Kidney (tissue), 14 donors: ENCODE measurements around the gene CCDC78. TPM values are rescaled to one million over a fixed set of nuclear protein-coding genes. Genes with fewer than 3 reads are reported as not detected.

Source experiments
- DNase-seq, 5 donors: peaks; one replicate each; pipeline ENCODE4 v3.0.0-alpha.2; 2013 to 2020
- FAIRE-seq: peaks from 2 replicates; lab custom pipeline; 2012; peaks lifted over from hg19 to GRCh38; lab: Jason Lieb, UNC
- H3K27ac ChIP-seq, 2 donors: one replicate each; pipeline ENCODE4 v1.7.0; 2013; ENCODE audit warnings: low read depth in 2 of 2, low read length in 2 of 2, inconsistent platforms in 1 of 2
- H3K27me3 ChIP-seq: one replicate; pipeline ENCODE4 v1.7.1; 2013; ENCODE audit warnings: low read length, inconsistent platforms; ENCODE audit not compliant: control insufficient read depth, insufficient read depth
- H3K36me3 ChIP-seq, 3 donors: one replicate each; pipeline versions ENCODE4 v1.7.0 to v1.7.1; 2013; ENCODE audit warnings: low read length in 3 of 3, control low read depth in 1 of 3, inconsistent platforms in 1 of 3; ENCODE audit not compliant: insufficient read depth in 3 of 3, control insufficient read depth in 2 of 3
- H3K4me1 ChIP-seq, 3 donors: one replicate each; pipeline versions ENCODE4 v1.7.0 to v1.7.1; 2013; ENCODE audit warnings: low read length in 3 of 3, inconsistent platforms in 1 of 3, low read depth in 1 of 3; ENCODE audit not compliant: control insufficient read depth in 2 of 3, insufficient read depth in 2 of 3
- H3K4me3 ChIP-seq, 3 donors: one replicate each; pipeline versions ENCODE4 v1.7.0 to v1.8.1; 2013; ENCODE audit warnings: low read length in 3 of 3, control low read depth in 1 of 3, inconsistent platforms in 1 of 3
- H3K9ac ChIP-seq, 3 donors: one replicate each; pipeline versions ENCODE4 v1.7.0 to v1.7.1; 2013; ENCODE audit warnings: low read length in 3 of 3, control low read depth in 1 of 3, inconsistent platforms in 1 of 3
- H3K9me3 ChIP-seq, 3 donors: one replicate each; pipeline versions ENCODE4 v1.7.0 to v1.7.1; 2013; ENCODE audit warnings: low read length in 3 of 3, control low read depth in 1 of 3, inconsistent platforms in 1 of 3; ENCODE audit not compliant: control insufficient read depth in 2 of 3, insufficient read depth in 1 of 3
- CTCF ChIP-seq: IDR thresholded peaks from 3 replicates; pipeline ENCODE4 v1.5.1; 2012; ENCODE audit warnings: mild to moderate bottlenecking, moderate library complexity, borderline replicate concordance; ENCODE audit not compliant: insufficient read depth; ENCODE audit errors: extremely low read depth
- intact Hi-C: fragments of 100-400 bp; cut with DNase I; formaldehyde crosslinking; loops from one replicate; pipeline ENCODE4 v1.11.1; 2022
- polyA plus RNA-seq: library from polyadenylated mRNA; stranded (reverse); fragments of 350-450 nt; fragmentation: Illumina TruSeq; extraction: RNeasy Lipid Tissue Mini Kit (QIAGEN cat#74804); gene quantifications from one replicate; pipeline ENCODE4 v1.2.3, GENCODE V29; 2014; ENCODE audit warnings: low read depth, low replicate concordance; ENCODE audit not compliant: insufficient read depth
- total RNA-seq: library from RNA; stranded (reverse); fragmentation: NEBNext Ultra II Directional; extraction: Animal tissue kit (Norgen Biotek cat#: 25700); gene quantifications from one replicate; pipeline ENCODE4 v1.2.1, GENCODE V29; 2021
- donor health status: control.
- donor health status: control.
- donor health status: control.
- donor health status: control.
- donor health status: control.
- donor health status: DM: yes; HTN: yes; CAD: no.
- donor health status: Normal renal cell carcinoma (clear cell type).

Gene CCDC78
- total and polyA plus RNA-seq, 2 donors from 2014 or later: 1.3 to 2.6 TPM

GRCh38 chr16:704552-705380 is 21.5 kb downstream of the CCDC78 start:
- no peak for TF ChIP-seq CTCF
- peaks cover 26% of the 10 kb centered on the region for H3K27me3 ChIP-seq
- no peaks in the 10 kb centered on the region for H3K36me3 ChIP-seq
- no peaks in the 10 kb centered on the region for H3K4me1 ChIP-seq
- no peaks in the 10 kb centered on the region for H3K9me3 ChIP-seq
- FAIRE-seq (no peak), DNase-seq (no peak)
- H3K27ac ChIP-seq: no peak overlapping the region
- H3K9ac ChIP-seq: no peak overlapping the region
- intact Hi-C loops: no loop called here
- H3K4me3 ChIP-seq: no peak overlapping the region

GRCh38 chr16:704047-704446 is 22.2 kb downstream of the CCDC78 start:
- H3K9ac ChIP-seq: no peak overlapping the region
- H3K4me1 ChIP-seq: no peaks in the 10 kb centered on the region
- peaks cover 26% of the 10 kb centered on the region for H3K27me3 ChIP-seq
- H3K36me3 ChIP-seq: no peaks in the 10 kb centered on the region
- intact Hi-C loops: no loop called here
- H3K4me3 ChIP-seq: no peak overlapping the region
- FAIRE-seq (no peak), DNase-seq (no peak)
- TF ChIP-seq CTCF: no peak
- H3K9me3 ChIP-seq: no peaks in the 10 kb centered on the region
- no peak overlapping the region for H3K27ac ChIP-seq

- intact Hi-C loops: no loop called here
- Histone ChIP-seq H3K27me3 (peaks cover 25% of the 10 kb centered on the region), H3K27ac (no peak overlapping the region), H3K4me3 (no peak overlapping the region), H3K36me3 (no peaks in the 10 kb centered on the region), H3K9me3 (no peaks in the 10 kb centered on the region), H3K4me1 (no peaks in the 10 kb centered on the region), H3K9ac (no peak overlapping the region)
- no peak for DNase-seq
- no peak for TF ChIP-seq CTCF
- FAIRE-seq: no peak
Observed at GRCh38 chr16:703406-703805, 22.8 kb downstream of the CCDC78 start.
